ENCODE measurements around the gene WWOX.

WWOX gene

GRCh38 chr16:78783570-78784079 lies 684.2 kb downstream of the WWOX start:
- no peak for DNase-seq

- DNase-seq: peak; percentile 70 to 93
Measured at GRCh38 chr16:78784771-78785170, 685.3 kb downstream of the WWOX start.

GRCh38 chr16:78785218-78785617 lies 685.8 kb downstream of the WWOX start:
- no peak for DNase-seq

GRCh38 chr16:78786635-78787034 lies 687.2 kb downstream of the WWOX start:
- DNase-seq: no peak

GRCh38 chr16:78788276-78788675 lies 688.8 kb downstream of the WWOX start:
- no peak for DNase-seq

GRCh38 chr16:78788696-78789095 lies 689.2 kb downstream of the WWOX start:
- DNase-seq: no peak

- no peak for DNase-seq
Measured at GRCh38 chr16:78789561-78789960, 690.1 kb downstream of the WWOX start.

GRCh38 chr16:78791011-78791410 lies 691.6 kb downstream of the WWOX start:
- no peak for DNase-seq

GRCh38 chr16:78791926-78792325 lies 692.5 kb downstream of the WWOX start:
- DNase-seq: no peak

- no peak for DNase-seq
Measured at GRCh38 chr16:78792952-78793351, 693.5 kb downstream of the WWOX start.

- DNase-seq: no peak
Measured at GRCh38 chr16:78794581-78795250, 695.3 kb downstream of the WWOX start.

GRCh38 chr16:78795433-78795832 lies 696.0 kb downstream of the WWOX start:
- DNase-seq: no peak

GRCh38 chr16:78796221-78796866 lies 696.9 kb downstream of the WWOX start:
- peak; percentile 69 to 75 for DNase-seq

- DNase-seq: no peak
Measured at GRCh38 chr16:78799429-78799828, 700.0 kb downstream of the WWOX start.

- DNase-seq: no peak
Measured at GRCh38 chr16:78800523-78800922, 701.1 kb downstream of the WWOX start.

GRCh38 chr16:78804058-78804735 lies 704.7 kb downstream of the WWOX start:
- no peak for DNase-seq

- peak; percentile 7 to 31 for DNase-seq
Measured at GRCh38 chr16:78805556-78805955, 706.1 kb downstream of the WWOX start.

- no peak for DNase-seq
Measured at GRCh38 chr16:78811247-78811646, 711.8 kb downstream of the WWOX start.

- no peak for DNase-seq
Measured at GRCh38 chr16:78812582-78812981, 713.1 kb downstream of the WWOX start.

GRCh38 chr16:78813661-78814311 lies 714.3 kb downstream of the WWOX start:
- DNase-seq: no peak

GRCh38 chr16:78815713-78816112 lies 716.3 kb downstream of the WWOX start:
- no peak for DNase-seq

- DNase-seq: no peak
Measured at GRCh38 chr16:78816499-78817195, 717.2 kb downstream of the WWOX start.
